HFFc6 (cell line): ENCODE measurements around the gene MRPL37. TPM values are rescaled to one million over a fixed set of nuclear protein-coding genes. Genes with fewer than 3 reads are reported as not detected.

Source experiments
- DNase-seq: peaks from one replicate; pipeline ENCODE4 v3.0.0-alpha.2; 2018
- H3K27ac Mint-ChIP-seq: 2 replicates; pipeline ENCODE4 v1.8.0; 2020; ENCODE audit warnings: mild to moderate bottlenecking, mixed read lengths
- H3K27me3 Mint-ChIP-seq: 2 replicates; pipeline ENCODE4 v1.8.0; 2021; ENCODE audit warnings: mild to moderate bottlenecking, moderate library complexity, mixed read lengths; ENCODE audit not compliant: insufficient read depth
- H3K36me3 Mint-ChIP-seq: 2 replicates; pipeline ENCODE4 v1.8.0; 2021; ENCODE audit warnings: low read depth, mixed read lengths
- H3K4me1 Mint-ChIP-seq: 2 replicates; pipeline ENCODE4 v1.8.0; 2020; ENCODE audit warnings: low read depth, mixed read lengths
- H3K4me3 Mint-ChIP-seq: 2 replicates; pipeline ENCODE4 v1.8.0; 2020; ENCODE audit warnings: mild to moderate bottlenecking, moderate library complexity, mixed read lengths
- H3K9me3 Mint-ChIP-seq: 2 replicates; pipeline ENCODE4 v1.8.0; 2020; ENCODE audit warnings: mild to moderate bottlenecking, mixed read lengths
- total RNA-seq, 6 experiments: library from RNA; stranded (reverse); fragmentation: NEBNext Ultra II Directional; extraction: Animal tissue kit (Norgen Biotek cat#: 25700); gene quantifications; 2 replicates in 1 of 6; 3 replicates in 5 of 6; pipeline ENCODE4 v1.2.3, GENCODE V29; 2021
- TF ChIP-seq, protein P1 (sequence below): fragments of 200-600 bp; sonication (generic); IDR thresholded peaks from 2 replicates; pipeline ENCODE4 v1.5.0; 2021; ENCODE audit warnings: antibody characterized with exemption, mild to moderate bottlenecking

The MRPL37 gene
- total RNA-seq, 6 experiments from 2014 or later: 119 to 135 (median 126) TPM

DNA sequence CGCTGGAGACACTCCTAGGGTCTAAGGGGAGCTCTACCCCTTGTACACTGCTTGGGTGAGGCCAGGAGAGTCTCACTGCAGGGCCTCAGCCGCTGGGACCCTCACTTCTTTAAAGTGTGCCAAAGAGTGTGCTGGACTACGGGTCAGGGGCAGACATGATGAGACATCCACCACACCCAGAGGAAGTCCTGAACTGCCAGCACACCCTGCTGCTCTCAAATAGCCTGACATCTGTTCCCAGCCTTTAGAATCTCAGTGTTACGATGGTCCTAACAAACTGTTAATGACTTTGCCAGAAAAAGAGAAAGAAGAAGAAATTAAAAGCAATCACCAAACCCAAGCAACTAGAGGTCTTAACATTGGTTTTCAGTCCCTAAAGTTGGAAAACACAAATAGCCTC lies 49.0 kb downstream of the MRPL37 start:
- peaks cover 7% of the 10 kb centered on the region for H3K27me3 Mint-ChIP-seq
- DNase-seq: no peak
- H3K4me3 Mint-ChIP-seq: no peak overlapping the region
- H3K9me3 Mint-ChIP-seq: no peaks in the 10 kb centered on the region
- H3K27ac Mint-ChIP-seq: peak overlapping the region; percentile 54
- peaks cover 28% of the 10 kb centered on the region for H3K4me1 Mint-ChIP-seq
- TF ChIP-seq, protein P1, sequence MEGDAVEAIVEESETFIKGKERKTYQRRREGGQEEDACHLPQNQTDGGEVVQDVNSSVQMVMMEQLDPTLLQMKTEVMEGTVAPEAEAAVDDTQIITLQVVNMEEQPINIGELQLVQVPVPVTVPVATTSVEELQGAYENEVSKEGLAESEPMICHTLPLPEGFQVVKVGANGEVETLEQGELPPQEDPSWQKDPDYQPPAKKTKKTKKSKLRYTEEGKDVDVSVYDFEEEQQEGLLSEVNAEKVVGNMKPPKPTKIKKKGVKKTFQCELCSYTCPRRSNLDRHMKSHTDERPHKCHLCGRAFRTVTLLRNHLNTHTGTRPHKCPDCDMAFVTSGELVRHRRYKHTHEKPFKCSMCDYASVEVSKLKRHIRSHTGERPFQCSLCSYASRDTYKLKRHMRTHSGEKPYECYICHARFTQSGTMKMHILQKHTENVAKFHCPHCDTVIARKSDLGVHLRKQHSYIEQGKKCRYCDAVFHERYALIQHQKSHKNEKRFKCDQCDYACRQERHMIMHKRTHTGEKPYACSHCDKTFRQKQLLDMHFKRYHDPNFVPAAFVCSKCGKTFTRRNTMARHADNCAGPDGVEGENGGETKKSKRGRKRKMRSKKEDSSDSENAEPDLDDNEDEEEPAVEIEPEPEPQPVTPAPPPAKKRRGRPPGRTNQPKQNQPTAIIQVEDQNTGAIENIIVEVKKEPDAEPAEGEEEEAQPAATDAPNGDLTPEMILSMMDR: no peak
- peaks cover 6% of the 10 kb centered on the region for H3K36me3 Mint-ChIP-seq

- DNase-seq: peak; percentile 42
- TF ChIP-seq, protein P1: no peak
- Mint-ChIP-seq H3K9me3 (no peaks in the 10 kb centered on the region), H3K27me3 (peaks cover 4% of the 10 kb centered on the region), H3K36me3 (peaks cover 6% of the 10 kb centered on the region; the same call in 1 of the 2 replicates), H3K4me3 (no peak overlapping the region), H3K27ac (no peak overlapping the region; the same call in 1 of the 2 replicates), H3K4me1 (peaks cover 38% of the 10 kb centered on the region)
Measured at GRCh38 chr1:54249819-54250435, 50.0 kb downstream of the MRPL37 start.

GRCh38 chr1:54250670-54251069 lies 50.7 kb downstream of the MRPL37 start:
- Mint-ChIP-seq H3K4me3 (no peak overlapping the region), H3K9me3 (no peaks in the 10 kb centered on the region), H3K27ac (no peak overlapping the region), H3K36me3 (peaks cover 6% of the 10 kb centered on the region; the same call in 1 of the 2 replicates), H3K27me3 (peaks cover 4% of the 10 kb centered on the region), H3K4me1 (peaks cover 45% of the 10 kb centered on the region)
- DNase-seq: no peak
- TF ChIP-seq, protein P1: no peak

GRCh38 chr1:54252371-54252936 lies 52.5 kb downstream of the MRPL37 start:
- peaks cover 4% of the 10 kb centered on the region for H3K27me3 Mint-ChIP-seq
- TF ChIP-seq, protein P1: no peak
- H3K4me3 Mint-ChIP-seq: no peak overlapping the region
- H3K27ac Mint-ChIP-seq: peak overlapping the region; percentile 84; the same call in 1 of the 2 replicates
- H3K36me3 Mint-ChIP-seq: peaks cover 6% of the 10 kb centered on the region; the same call in 1 of the 2 replicates
- H3K4me1 Mint-ChIP-seq: peaks cover 45% of the 10 kb centered on the region
- no peaks in the 10 kb centered on the region for H3K9me3 Mint-ChIP-seq
- DNase-seq: no peak

DNA sequence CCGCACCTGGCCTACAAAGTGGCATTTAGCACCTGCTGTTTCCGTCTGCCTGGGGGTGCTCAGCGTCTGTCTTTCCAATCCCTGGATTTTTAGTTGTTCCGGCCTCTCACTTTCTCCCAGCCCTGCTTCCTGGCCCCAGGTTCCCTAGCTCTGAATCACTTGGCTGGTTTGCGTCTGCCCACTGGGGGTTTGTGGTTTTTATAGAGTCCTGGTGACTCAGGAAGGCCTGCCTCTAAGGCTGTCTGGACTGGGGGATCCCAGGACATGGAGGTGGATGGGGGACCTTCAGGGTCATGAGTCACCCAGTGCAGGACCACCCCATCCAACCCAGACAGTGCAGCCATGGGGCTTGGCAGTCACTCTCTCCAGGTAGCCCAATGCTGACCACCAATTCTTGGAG lies 53.5 kb downstream of the MRPL37 start:
- Mint-ChIP-seq H3K36me3 (peaks cover 6% of the 10 kb centered on the region; the same call in 1 of the 2 replicates), H3K27ac (peak overlapping the region; percentile 84), H3K4me3 (peak overlapping the region; percentile 64), H3K27me3 (peaks cover 4% of the 10 kb centered on the region), H3K4me1 (peaks cover 45% of the 10 kb centered on the region), H3K9me3 (no peaks in the 10 kb centered on the region)
- peak; percentile 90 for DNase-seq
- TF ChIP-seq, protein P1: no peak
